HG03159 (cell line): Measurements from ENCODE around the gene PLEKHG4B.

Experiments
- ATAC-seq: cut with Tn5 transposase; IDR thresholded peaks from one replicate; pipeline ENCODE4 v1.9.1; 2021; ENCODE audit warnings: mild to moderate bottlenecking, moderate library complexity; ENCODE audit not compliant: unreplicated experiment

PLEKHG4B gene

DNA sequence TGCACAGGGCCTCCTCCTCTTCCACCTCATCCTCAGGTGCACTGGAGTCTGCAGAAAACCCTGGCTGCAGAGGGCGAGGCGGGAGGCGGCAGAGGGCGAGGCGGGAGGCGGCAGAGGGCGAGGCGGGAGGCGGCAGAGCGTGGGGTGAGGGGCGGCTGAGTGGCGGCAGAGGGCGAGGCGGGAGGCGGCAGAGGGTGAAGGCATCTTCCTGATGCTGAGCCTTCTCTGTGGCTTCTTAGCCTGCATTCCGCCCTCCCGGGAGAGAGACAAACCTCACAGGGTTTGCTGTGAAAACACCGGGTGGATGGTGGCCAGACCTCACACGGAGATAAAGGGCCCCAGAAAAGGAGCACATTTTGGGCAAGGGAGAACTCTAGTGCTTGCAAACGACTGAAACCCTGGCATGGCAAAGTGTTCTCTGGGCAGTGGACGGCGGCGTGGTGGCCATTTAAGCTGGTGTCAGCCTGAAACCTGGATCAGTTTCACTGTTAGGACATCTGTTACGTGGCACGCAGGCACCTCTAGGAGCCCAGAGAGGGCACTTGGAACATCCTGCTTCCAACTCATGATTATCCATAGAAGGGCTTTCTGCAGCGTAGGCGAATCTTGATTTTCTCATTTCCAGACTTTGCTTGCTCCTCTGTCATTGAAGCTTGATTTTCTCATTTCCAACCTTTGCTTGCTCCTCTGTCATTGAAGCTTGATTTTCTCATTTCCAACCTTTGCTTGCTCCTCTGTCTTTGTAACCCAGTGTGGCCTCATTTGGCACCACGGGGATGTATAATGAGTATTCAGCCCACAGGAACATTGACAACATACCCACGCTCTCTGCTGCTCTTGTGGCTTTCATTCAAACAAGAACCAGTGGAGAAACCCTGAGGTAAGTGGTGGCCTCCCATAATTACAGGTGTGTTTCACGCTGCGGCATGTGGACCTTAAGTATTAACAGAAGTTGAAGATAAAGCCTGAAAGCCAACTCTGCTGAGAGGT, 16.3 kb upstream of the PLEKHG4B start:
- no peak for ATAC-seq

DNA sequence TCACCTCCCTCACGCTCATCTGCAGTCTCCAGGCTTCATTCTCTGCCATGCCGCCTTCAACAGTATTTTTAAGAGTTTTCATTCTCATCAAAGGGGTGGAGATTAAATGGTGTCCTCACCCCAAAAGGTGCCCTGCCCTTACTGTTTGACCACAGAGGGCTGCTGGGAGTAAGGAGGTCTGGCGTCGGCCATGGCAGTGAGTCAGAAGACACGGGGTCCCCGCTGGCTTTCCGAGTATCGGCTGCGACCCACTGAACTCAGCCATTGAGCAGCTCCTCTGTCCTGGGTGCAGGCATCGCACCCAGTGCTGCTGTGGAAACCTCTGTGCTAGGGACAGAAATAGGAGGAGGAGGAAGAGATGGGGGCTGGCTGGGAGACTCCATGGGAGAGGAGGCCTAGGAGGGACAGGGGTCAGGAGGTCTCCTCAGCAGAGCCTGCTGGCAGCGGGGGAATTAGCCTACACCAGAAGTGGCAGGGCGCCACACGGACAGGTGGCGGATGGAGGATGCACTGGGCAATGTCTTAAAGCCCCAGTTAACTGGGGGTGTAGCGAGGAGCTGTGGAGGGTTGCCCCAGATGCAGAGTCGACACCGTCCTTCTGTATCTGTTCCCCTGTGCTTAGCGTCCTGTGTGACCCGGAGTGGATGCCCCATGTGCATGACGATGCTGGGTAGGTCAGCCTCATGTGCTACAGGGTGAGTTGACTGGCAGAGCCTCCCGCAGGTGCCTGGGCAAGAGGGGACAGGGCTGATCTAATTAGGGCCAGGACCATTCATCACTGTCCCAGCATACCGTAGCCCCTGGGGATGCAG, 15.4 kb upstream of the PLEKHG4B start:
- ATAC-seq, result no peak

DNA sequence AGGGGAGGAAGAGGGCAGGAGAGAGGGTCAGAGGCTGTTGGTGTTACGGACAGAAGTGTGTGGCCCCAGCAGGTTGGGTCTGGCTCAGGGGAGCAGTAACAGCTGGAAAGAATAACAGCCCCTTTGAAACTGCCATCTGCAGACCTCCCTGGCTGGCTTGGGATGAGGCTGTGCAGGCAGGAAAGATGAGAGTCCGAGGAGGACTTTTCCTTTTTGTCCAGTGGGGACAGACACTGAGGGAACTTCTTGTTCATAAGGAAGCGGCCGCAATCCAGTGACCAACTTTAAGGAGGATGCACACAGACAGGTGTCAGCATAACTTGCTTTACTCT, 14.8 kb upstream of the PLEKHG4B start:
- no peak for ATAC-seq

DNA sequence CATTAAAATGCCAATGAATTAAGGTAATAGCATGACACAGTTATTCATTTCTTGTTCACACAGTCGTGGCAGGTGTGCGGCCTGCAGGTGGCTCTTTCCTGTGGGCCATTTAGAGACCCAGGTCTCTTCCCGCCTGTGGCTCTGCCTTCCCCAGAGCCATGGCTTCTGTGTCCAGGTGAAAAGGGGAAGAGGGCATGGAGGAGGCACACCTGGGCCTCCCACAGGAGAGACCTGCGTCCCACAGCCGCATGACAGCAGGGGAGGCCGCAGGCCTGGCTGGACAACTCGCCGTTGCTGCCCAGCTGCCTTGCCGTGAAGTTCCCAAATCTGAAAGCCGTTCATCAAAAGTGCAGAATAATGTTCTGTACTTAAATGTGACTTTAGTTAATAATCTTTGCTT, 14.4 kb upstream of the PLEKHG4B start:
- ATAC-seq, result no peak

DNA sequence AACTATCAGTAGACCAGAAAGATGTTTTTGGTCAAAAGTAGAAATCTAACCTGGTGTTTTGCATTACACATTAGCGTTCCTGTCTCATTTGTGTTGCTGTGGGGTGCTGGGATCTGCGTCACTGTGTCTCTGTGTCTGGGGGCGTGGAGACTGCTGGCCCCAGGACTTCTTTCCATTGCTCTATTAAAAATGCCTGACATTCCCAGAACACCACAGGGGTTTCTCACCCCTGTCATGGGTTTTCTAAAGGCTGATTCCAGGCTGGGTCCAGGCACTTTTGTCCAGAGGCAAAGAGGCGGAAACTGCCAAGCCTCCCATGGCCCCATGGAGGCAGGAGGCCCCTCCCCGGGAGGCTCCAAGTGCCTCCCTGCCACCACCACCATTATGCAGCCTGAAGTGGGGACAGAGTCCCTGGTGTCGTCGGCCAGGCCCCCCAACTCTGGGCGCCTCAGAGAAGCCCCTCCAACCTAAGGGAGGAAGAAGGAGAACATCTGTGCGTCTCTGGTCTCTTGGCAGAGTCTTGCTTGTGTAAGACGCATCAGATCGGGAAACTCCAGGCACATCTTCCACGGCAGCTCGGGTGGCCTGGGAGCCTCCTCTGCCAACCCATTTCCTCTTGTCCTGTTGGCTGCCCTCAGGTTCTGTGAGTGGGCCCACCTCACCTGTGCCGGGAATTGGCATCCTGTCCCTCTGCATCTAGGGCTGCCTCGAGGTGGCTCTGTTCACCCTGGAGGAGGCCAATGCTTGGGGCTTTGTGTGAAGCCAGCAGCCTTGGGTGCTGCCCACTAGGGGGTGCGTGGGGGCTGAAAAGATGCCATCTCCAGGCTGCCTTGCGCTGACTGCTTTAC, 13.8 kb upstream of the PLEKHG4B start:
- no peak for ATAC-seq

DNA sequence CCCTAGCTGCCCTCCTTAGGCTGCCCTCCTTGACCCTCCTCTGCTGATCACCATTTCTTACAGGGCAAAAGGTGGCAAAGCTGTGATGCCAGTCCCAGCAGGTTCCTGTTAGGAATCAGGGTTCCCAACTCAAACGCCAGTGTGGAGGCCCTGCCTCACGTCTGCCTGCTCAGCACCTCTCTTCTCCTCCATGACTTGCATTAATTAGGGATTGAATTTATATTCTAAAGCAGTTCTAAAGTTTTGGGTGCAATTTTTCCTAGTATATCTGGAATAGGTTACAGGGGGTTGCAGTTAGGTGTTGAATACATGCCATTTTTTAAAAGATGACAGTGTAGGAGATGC, 13.2 kb upstream of the PLEKHG4B start:
- ATAC-seq, result no peak

DNA sequence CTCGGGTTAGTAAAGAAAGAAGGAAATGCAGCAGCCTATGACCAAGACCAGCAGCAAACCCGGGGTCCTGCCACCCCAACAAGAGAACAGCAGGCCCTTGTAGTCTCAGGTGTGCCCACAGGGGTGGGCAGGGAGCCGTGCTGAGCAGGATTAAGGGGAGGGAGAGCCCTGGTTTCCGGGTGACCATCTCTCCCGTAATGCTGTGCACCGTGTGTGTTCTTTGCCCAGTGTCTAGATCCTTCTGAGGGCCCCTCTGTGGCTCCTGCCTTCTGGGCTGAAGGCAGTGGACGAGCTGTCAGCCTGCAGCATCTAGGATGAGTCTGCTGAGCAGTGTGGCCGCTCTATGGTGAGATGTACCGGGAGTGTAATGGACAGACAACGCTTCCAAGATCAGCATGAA, 12.7 kb upstream of the PLEKHG4B start:
- ATAC-seq, result no peak

DNA sequence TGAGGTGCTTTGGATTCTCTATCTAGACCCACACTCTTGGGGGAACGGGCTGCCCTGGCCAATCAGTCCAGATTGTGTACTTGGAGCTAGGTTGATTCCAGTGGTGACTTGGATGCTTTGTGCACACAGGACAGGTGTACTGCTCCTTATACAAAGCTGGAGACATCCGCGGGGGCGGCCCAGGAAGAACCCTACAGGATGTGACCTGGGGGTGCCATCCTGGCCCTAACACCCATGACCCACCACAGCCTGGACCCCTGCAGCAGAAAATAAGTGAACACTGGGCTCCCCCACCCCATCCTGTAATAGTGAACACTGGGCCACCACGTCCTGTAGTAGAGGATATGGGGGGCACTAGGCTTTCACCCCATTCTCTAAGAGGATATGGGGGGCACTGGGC, 12.1 kb upstream of the PLEKHG4B start:
- ATAC-seq, result no peak

DNA sequence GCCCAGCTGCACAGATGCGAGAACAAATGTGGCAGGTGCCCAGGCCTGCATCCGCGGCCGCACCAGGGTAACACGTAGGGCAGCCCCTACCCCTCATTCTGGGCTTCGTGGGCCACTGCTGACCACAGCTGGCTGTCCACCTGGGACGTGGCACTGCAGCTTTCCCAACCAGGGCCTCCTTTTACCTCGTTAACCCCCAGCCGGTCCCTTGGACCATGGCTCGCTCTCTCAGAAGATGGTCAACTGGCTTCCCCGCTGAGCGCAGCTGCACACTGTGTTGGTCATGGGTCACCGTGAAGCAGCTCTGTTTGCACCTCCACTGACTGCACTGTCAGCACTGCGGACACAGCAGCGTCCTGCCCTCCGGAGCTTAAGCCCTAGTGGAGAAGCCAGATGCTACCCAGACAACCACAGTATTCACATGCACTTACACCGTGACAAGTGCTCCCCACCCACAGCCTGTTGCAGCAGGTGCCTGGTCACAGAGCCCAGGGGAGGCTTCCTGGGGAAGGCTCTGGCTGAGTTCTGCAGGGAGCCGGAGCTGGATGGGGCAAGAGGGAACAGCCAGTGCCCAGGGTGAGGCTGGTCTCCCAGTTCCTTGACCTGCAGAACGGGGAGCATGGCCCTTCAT, 10.5 kb upstream of the PLEKHG4B start:
- no peak for ATAC-seq

DNA sequence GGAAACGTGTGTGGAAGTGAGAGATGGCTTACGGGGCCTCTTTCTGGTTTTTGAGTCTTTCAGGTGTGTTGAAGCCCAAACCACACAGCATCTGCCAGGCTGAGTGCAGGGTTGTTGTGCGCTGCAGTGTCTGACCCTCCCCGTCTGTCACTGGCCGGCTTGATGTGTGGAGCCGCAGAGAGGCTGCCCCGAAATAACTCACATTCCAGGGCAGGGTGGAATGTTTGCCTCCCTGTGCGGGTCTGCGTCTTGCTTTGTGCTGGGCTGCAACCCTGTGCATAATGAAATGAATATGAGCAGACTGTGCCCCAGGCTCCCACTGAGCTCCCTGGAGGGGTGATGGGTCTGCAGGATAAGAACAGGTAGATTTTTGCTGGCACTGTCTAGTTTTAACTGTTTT, 9.9 kb upstream of the PLEKHG4B start:
- ATAC-seq, result no peak

DNA sequence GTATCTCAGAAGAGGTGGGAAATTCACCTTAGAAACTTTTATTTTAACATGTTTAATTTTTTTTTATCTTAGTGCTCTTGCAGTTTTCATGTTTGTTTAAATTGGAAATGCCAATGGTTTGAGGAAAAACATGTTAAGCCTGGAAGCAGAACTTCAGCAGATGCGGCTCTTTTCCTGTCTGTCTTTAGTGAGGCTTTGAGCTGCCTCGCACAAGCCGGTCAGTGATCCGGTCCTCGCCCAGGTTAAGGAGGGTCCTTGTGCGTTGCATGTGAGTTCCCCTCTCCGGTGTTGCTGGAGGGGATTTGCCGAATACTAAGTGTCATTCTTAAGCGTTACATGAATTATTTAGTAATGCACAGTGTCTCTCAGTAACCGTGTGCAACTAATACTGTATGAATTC, 9.4 kb upstream of the PLEKHG4B start:
- no peak for ATAC-seq

DNA sequence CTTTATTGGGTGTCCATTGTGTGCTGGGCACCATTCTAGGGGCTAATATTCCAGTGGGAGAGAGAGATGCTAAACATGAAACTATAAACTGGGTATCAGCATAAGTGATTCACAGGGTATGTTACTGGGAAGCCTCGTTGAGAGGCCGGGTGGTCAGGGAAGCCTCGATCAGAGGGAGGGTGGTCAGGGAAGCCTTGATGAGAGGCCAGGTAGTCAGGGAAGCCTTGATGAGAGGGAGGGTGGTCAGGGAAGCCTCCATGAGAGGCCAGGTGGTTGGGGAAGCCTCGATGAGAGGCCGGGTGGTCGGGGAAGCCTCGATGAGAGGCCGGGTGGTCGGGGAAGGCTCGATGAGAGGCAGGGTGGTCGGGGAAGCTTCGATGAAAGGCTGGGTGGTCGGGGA, 8.9 kb upstream of the PLEKHG4B start:
- no peak for ATAC-seq

DNA sequence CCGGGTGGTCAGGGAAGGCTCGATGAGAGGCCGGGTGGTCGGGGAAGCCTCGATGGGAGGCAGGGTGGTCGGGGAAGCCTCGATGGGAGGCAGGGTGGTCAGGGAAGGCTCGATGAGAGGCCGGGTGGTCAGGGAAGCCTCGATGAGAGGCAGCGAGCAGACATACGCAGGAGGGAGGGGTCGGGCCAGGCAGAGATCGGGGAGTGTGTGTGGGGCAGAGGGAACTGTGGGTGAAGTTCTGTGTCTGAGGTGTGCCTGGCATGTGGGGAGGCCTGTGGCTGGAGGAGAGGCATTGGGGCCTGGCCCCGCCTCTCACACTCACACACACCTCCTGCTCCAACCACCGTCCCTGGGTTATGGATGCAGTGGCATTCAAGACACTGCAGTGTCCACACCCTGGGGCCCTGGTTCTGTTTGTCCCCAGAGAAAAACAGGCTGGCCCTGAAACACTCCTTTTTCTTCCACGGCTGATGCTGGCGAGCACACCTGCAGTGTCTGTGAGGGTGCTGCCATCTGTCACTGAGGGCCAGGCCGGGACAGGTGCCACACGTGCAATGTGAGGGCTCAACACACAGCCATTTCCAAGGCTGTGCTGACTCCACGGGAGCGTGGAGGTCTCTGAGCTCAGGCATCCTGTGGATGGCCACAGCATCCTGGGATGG, 6.5 kb upstream of the PLEKHG4B start:
- no peak for ATAC-seq

DNA sequence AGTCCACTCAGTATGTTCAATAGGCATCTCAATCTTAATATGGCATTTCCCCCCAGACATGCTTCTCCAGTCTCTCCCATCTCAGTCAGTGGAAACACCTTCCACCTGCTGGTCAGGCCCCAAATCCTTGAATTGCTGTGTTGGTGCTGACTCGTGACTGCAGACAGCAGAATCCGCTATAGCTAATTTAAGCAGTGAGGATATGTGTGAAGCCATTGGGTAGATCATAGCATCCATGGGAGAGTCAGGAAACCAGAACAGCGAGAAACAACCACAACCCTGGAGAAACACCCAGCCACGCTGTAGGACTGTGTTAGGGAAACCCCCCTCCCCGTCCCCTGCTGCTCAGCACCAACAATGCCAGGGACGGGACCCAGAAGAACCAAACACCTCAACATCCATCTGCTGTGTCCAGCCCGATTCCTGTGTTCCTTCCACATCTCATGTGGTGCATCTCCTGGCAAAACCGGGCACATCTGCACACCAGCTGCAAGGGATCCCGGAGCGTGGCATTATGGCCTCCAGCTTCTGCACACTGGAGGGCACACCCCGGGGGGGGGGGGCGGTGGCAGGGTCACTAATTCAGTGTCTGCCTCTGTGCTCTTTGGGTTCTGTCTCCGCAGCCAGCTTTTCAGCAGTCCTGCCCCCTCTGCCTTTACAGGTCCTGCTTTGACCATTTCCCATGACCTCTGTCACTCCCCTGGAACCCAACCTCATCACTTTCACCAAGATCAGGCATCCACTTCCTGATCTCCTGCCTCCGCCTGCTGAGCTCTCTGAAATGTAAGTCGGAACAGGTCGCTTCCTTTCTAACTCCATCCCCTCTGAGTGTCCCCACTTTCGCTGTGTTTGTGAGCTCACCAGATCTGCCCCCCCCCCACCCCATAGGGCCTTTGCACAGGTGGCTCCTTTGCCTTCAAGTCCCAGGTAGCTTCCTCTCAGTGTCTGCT, 2.4 kb upstream of the PLEKHG4B start:
- ATAC-seq, result no peak

DNA sequence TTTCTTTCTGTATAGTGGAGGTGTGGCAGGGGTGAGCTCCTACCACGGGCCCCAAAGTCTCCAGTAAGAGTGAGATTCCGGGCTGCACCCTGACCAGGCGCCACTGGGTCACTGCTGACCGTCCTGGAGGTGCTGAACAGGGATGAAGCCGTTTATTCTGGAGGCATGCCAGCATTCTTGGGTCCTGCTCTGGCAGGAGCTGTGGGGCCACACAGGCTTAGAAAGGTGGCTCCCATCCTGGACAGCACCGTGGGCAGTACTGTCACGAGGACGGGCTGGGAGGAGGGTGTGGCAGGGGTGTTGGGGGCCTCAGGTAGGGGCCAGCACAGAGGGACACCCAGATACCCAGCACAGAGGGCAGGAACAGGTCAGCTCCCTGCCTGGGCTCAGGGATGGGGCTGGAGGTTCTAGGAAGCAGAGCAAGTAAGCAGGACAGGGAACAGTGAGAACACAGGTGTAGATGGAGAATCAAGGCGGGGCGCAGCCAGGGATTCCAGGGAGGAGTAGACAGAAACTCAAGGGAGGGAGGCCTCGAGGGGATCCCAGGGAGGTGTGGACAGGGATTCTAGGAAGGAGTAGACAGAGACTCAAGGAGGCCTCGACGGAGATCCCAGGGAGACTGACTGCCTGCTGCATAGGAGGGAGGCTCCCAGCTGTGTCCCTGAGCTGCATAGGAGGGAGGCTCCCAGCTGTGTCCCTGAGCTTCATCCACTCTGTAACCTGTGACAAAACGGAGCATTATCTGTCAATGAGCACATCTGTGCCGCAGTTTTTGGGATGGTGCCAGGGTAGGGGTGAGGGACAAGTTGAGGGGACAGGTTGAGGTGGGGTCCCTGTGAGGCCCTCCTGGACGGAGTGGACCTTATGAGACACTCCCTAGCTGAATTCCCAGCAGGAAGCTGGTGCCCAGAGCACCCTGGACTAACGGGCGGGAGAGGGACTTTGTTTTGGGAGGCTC, 1.1 kb upstream of the PLEKHG4B start:
- ATAC-seq, result no peak

DNA sequence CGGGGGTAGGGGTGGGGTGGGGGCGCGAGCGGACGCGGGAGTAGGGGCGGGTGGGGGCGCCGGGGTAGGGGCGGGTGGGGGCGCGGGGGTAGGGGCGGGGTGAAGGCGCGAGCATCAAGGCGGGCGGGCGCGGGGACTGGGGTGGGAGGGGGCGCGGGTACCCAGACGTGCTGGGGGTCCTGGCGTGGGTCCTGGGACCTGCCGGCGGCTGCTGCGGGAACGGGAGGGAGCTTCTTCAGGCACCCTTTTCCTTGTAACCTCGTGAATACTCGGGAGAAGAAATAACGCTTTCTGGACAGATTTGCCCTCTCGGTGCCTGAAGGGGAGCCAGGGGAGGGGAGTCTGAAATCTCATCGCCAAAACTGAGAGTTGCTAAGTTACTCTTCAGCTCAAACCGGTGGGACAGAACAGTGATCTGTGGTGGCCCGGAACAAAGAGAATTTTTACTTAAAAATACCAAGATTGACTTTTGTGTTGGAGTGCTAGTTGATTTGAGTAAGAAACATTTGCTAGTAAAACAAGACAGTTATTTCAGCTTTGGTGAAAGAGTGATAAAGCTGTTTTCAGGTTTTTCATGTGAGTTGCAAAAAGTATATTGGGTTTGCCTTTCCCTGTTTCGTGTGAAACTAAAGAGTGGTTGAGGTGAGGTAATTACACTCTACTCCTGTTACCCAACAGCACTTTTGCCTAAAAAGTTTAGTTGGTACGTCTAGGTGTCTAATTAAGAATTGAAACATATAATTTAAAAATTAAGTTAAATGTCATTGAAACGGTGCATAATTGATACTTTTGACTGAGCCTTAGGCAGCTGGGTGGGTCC, 643 bp downstream of the PLEKHG4B start:
- ATAC-seq, result no peak
